HepG2 (cell line): ENCODE data around the gene ASB16. TPM values are rescaled to one million over a fixed set of nuclear protein-coding genes. Genes with fewer than 3 reads are reported as not detected.

Experiments used
- ARNT ChIP-seq: fragments of 450-650 bp; IDR thresholded peaks from 2 replicates; pipeline ENCODE4 v1.6.1; 2017
- ARNTL ChIP-seq: sonication (generic); formaldehyde crosslinking; IDR thresholded peaks from 2 replicates; pipeline ENCODE4 v1.4.0; 2020; ENCODE audit warnings: mild to moderate bottlenecking, missing genetic modification reagents
- ATRX ChIP-seq: sonication (generic); formaldehyde crosslinking; IDR thresholded peaks from 2 replicates; pipeline ENCODE4 v1.4.0; 2020; ENCODE audit warnings: missing genetic modification reagents, borderline replicate concordance
- DPF2 ChIP-seq: sonication (generic); formaldehyde crosslinking; IDR thresholded peaks from 2 replicates; pipeline ENCODE4 v1.4.0; 2020; ENCODE audit warnings: mild to moderate bottlenecking, low read depth, missing genetic modification reagents, borderline replicate concordance
- EEA1 ChIP-seq: sonication (generic); formaldehyde crosslinking; IDR thresholded peaks from 2 replicates; pipeline ENCODE4 v1.5.1; 2020; ENCODE audit warnings: mild to moderate bottlenecking, missing genetic modification reagents, borderline replicate concordance
- FOXO4 ChIP-seq: sonication (generic); formaldehyde crosslinking; conservative IDR thresholded peaks from 2 replicates; pipeline ENCODE4 v1.8.1; 2023; ENCODE audit warnings: missing genetic modification reagents
- HNRNPLL ChIP-seq: fragments of 200-400 bp; formaldehyde crosslinking; IDR thresholded peaks from 2 replicates; pipeline ENCODE4 v1.6.1; 2017; ENCODE audit warnings: mild to moderate bottlenecking, low read depth, low read length; ENCODE audit not compliant: poor library complexity, severe bottlenecking
- IRX3 ChIP-seq: sonication (generic); formaldehyde crosslinking; IDR thresholded peaks from 2 replicates; pipeline ENCODE4 v1.8.1; 2023; ENCODE audit warnings: mild to moderate bottlenecking, low read depth, missing genetic modification reagents, borderline replicate concordance
- ISX ChIP-seq: sonication (generic); formaldehyde crosslinking; conservative IDR thresholded peaks from 2 replicates; pipeline ENCODE4 v1.5.0; 2020; ENCODE audit warnings: missing genetic modification reagents
- KDM5B ChIP-seq: sonication (generic); formaldehyde crosslinking; IDR thresholded peaks from 2 replicates; pipeline ENCODE4 v1.4.0; 2020; ENCODE audit warnings: missing genetic modification reagents, mild to moderate bottlenecking, borderline replicate concordance
- KIAA2018 ChIP-seq: sonication (generic); formaldehyde crosslinking; IDR thresholded peaks from 2 replicates; pipeline ENCODE4 v1.5.0; 2020; ENCODE audit warnings: mild to moderate bottlenecking, missing genetic modification reagents, borderline replicate concordance
- PRDM4 ChIP-seq: sonication (generic); formaldehyde crosslinking; IDR thresholded peaks from 2 replicates; pipeline ENCODE4 v1.9.0; 2021; ENCODE audit warnings: missing genetic modification reagents, borderline replicate concordance
- SALL2 ChIP-seq: sonication (generic); formaldehyde crosslinking; IDR thresholded peaks from 2 replicates; pipeline ENCODE4 v1.8.1; 2023; ENCODE audit warnings: mild to moderate bottlenecking, missing genetic modification reagents, inconsistent platforms
- SNAPC5 ChIP-seq: sonication (generic); formaldehyde crosslinking; IDR thresholded peaks from 2 replicates; pipeline ENCODE4 v1.8.1; 2023; ENCODE audit warnings: mild to moderate bottlenecking, missing genetic modification reagents, borderline replicate concordance
- ZKSCAN8 ChIP-seq: IDR thresholded peaks from 2 replicates; pipeline ENCODE4 v1.6.1; 2016; ENCODE audit warnings: borderline replicate concordance, missing genetic modification reagents, missing compliant biosample characterization
- ZNF33B ChIP-seq: sonication (generic); formaldehyde crosslinking; IDR thresholded peaks from 2 replicates; pipeline ENCODE4 v1.5.1; 2020; ENCODE audit warnings: mild to moderate bottlenecking, missing genetic modification reagents
- polyA plus RNA-seq, 8 experiments: library from polyadenylated mRNA; depleted of rRNA in 3 of 8; stranded (reverse) in 7 of 8; unstranded in 1 of 8; fragments of >200 nt; fragmentation: Illumina TruSeq in 4 of 8; extraction: Trizol in 4 of 8; gene quantifications; 2 replicates each; pipeline versions ENCODE4 v1.2.1 to v1.2.3, GENCODE V29; 2011 to 2016; ENCODE audit warnings: low read depth in 4 of 8, missing spikeins in 1 of 8, mixed read lengths in 1 of 8; ENCODE audit not compliant: insufficient read depth in 1 of 8
- total RNA-seq, 5 experiments: library from RNA; depleted of rRNA; stranded (reverse); fragments of >200 nt; fragmentation: Illumina TruSeq; extraction: Trizol; gene quantifications; 2 replicates each; pipeline ENCODE4 v1.2.3, GENCODE V29; 2016; ENCODE audit warnings: low read depth in 1 of 5
- TF ChIP-seq, protein P1 (sequence below): sonication (generic); formaldehyde crosslinking; IDR thresholded peaks from 2 replicates; pipeline ENCODE4 v1.8.1; 2023; ENCODE audit warnings: missing genetic modification reagents, mild to moderate bottlenecking, borderline replicate concordance

The ASB16 gene
- total and polyA plus RNA-seq, 2 of the 13 experiments (the other 11 are each of a cell fraction or from before 2014, with no cell fraction given): 0.07 TPM; not detected in 1

- TF ChIP-seq PRDM4 (no peak), ISX (CRISPR knock-in tag) (no peak), FOXO4 (CRISPR knock-in tag) (no peak), SNAPC5 (CRISPR knock-in tag) (no peak), KDM5B (CRISPR knock-in tag) (no peak), ZKSCAN8 (no peak), ZNF33B (CRISPR knock-in tag) (no peak), ARNTL (CRISPR knock-in tag) (no peak), ARNT (no peak), HNRNPLL (no peak), IRX3 (CRISPR knock-in tag) (no peak), SALL2 (CRISPR knock-in tag) (no peak), ATRX (no peak), EEA1 (CRISPR knock-in tag) (0 out of 2 replicates have a peak, but pooled peaks have one; percentile 26), KIAA2018 (CRISPR knock-in tag) (no peak), DPF2 (CRISPR knock-in tag) (no peak)
- TF ChIP-seq, protein P1, sequence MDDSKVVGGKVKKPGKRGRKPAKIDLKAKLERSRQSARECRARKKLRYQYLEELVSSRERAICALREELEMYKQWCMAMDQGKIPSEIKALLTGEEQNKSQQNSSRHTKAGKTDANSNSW: no peak
These were observed 13.8 kb downstream of the ASB16 start (continued) for GRCh38 chr17:44184212-44184810.
